Measurements from ENCODE around the gene NMBR.
"Not testable (repeated sequence)": the region's sequence is repeated elsewhere in the genome, so short reads cannot be mapped to it uniquely, and the experiment has no call there.

The NMBR gene

DNA sequence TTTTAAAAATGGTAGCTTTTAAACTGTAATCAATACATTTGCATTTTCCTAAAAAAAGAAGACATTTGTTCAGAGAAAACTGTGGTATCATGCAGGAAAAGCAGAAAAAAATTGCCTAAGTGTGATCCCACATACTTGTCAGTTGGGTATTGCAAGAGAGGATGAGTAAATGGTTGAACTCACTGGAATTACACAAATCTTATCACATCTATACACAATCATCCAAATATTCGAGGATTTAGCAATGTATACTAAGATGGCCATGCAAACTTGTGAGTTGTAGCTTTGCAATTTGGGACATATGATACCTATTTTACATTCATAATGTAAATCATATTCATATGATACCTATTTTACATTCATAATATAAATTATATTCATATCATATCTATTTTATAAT is 72.4 kb downstream of the NMBR start:
- H3K4me3 ChIP-seq (ENCODE audit: low read depth, low read length) = no peak overlapping the region
- in situ Hi-C loops (cut with HindIII; ENCODE audit: low sequenced_read_pairs) = no loop called here
- DNase-seq (ENCODE audit: low read depth, low spot score) = no peak
- TF ChIP-seq, protein P1, sequence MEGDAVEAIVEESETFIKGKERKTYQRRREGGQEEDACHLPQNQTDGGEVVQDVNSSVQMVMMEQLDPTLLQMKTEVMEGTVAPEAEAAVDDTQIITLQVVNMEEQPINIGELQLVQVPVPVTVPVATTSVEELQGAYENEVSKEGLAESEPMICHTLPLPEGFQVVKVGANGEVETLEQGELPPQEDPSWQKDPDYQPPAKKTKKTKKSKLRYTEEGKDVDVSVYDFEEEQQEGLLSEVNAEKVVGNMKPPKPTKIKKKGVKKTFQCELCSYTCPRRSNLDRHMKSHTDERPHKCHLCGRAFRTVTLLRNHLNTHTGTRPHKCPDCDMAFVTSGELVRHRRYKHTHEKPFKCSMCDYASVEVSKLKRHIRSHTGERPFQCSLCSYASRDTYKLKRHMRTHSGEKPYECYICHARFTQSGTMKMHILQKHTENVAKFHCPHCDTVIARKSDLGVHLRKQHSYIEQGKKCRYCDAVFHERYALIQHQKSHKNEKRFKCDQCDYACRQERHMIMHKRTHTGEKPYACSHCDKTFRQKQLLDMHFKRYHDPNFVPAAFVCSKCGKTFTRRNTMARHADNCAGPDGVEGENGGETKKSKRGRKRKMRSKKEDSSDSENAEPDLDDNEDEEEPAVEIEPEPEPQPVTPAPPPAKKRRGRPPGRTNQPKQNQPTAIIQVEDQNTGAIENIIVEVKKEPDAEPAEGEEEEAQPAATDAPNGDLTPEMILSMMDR (IDR thresholded peaks at IDR 0.05; ENCODE audit: low read depth, low read length) = no peak

DNA sequence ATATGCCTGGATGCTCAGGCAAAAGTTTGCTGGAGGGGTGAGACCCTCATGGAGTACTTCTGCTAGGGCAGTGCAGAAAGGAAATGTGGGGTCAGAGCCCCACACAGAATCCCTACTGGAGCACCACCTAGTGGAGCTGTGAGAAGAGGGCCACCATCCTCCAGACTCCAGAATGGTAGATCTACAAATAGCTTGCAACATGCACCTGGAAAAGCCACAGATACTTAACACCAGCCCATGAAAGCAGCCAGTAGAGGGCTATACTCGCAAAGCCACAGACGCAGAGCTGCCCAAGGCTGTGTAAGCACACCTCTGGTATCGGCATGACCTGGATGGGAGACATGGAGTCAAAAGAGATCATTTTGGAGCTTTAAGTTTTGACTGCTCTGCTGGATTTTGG is 74.9 kb downstream of the NMBR start:
- in situ Hi-C loops (cut with HindIII; ENCODE audit: low sequenced_read_pairs) = no loop called here
- no peak for DNase-seq (ENCODE audit: low read depth, low spot score)
- TF ChIP-seq, protein P1 (IDR thresholded peaks at IDR 0.05; ENCODE audit: low read depth, low read length) = no peak
- H3K4me3 ChIP-seq (ENCODE audit: low read depth, low read length) = no peak overlapping the region

DNA sequence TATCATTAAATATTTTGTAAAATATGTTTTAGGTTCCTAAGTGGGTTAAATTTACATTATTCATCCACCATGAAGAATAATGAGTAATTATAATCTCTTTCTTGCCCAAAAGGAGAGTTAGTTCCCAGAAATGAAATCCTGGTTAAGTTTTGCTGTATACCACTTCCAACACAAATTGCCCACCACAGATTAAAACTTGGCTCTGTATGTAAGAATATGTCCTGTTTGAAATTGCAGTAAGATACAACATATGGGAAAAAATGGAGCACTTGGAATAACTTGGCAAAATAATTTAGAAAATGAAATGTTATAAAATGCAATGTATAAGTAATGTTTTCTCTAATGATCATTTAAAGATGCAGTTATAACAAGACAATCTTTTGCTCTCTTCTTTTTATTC is 78.5 kb downstream of the NMBR start:
- TF ChIP-seq, protein P1 (IDR thresholded peaks at IDR 0.05; ENCODE audit: low read depth, low read length) = no peak
- DNase-seq (ENCODE audit: low read depth, low spot score) = no peak
- H3K4me3 ChIP-seq (ENCODE audit: low read depth, low read length) = no peak overlapping the region
- in situ Hi-C loops (cut with HindIII; ENCODE audit: low sequenced_read_pairs) = no loop called here

DNA sequence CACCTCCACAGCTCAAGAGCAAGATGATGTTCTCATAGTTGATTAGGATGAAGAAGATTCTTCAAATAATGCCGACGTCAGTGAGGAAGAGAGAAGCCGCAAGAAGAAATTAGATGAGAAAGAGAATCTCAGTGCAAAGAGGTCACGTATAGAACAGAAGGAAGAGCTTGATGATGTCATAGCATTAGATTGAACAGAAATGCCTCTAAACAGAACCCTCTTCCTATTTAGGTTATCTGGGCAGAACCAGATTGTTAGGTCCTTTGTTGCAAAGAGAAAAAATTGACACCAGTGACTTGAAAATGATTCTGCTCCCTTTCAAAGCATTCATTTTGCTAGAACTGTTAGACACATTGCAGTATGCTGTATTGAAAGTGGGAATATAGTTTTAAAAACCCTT is 84.1 kb downstream of the NMBR start:
- DNase-seq (ENCODE audit: low read depth, low spot score); in situ Hi-C loops (cut with HindIII; ENCODE audit: low sequenced_read_pairs); H3K4me3 ChIP-seq (ENCODE audit: low read depth, low read length): not testable (repeated sequence)

DNA sequence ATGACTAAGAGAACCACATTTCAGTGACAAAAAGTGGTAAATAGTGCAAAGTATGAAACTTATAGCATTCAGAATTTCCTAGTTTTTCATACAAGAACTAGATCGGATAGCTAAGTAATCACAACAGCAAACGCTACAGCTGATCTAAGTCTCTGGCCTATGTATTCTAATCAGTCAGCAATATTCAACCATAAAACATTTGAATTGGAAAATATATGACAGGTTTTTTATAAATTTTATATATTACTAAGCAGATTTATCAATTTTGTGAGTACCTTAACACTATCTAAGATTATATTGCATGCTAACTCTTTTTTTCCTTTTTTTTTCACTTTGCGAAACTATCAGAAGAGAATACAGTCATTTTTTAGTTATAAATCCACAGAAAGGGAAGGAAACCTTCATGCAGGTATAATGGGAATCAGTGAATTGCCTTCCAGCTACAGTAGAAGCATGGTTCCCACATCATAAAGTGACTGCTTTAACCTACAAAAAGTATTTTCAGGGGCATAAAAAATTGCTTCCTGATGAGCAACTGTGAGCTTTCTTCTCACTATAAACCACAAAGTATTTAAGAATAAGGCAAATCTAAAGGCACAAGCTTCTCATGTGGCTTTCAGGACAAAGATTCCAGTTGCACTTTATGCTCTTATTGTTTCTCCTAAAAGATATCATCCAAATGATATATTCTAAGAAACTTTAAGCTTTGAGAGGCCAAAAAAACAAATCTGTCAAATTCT is 88.2 kb downstream of the NMBR start:
- DNase-seq (ENCODE audit: low read depth, low spot score) = peak; percentile 40
- no peak overlapping the region for H3K4me3 ChIP-seq (ENCODE audit: low read depth, low read length)
- TF ChIP-seq, protein P1 (IDR thresholded peaks at IDR 0.05; ENCODE audit: low read depth, low read length) = no peak
- in situ Hi-C loops (cut with HindIII; ENCODE audit: low sequenced_read_pairs) = no loop called here

DNA sequence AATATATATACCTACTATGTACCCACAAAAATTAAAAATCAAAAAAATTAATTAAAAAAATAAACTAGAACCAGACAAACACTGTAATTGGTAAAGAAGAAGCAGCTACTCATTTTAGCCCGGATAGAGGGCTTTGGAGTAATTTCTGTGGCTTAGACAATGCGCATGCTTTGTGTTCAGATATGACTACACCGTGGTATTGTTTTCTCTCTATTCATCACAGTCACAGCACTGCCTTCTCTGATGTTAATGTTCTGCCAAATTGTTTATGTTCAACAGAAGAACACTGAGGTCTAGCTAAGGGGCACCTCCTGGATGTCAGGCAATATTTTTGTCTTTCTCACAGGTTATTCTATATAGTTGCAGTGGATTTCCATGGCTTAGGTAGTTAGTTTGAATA is 91.7 kb downstream of the NMBR start:
- TF ChIP-seq, protein P1 (IDR thresholded peaks at IDR 0.05; ENCODE audit: low read depth, low read length) = no peak
- no peak overlapping the region for H3K4me3 ChIP-seq (ENCODE audit: low read depth, low read length)
- in situ Hi-C loops (cut with HindIII; ENCODE audit: low sequenced_read_pairs) = no loop called here
- DNase-seq (ENCODE audit: low read depth, low spot score) = no peak

DNA sequence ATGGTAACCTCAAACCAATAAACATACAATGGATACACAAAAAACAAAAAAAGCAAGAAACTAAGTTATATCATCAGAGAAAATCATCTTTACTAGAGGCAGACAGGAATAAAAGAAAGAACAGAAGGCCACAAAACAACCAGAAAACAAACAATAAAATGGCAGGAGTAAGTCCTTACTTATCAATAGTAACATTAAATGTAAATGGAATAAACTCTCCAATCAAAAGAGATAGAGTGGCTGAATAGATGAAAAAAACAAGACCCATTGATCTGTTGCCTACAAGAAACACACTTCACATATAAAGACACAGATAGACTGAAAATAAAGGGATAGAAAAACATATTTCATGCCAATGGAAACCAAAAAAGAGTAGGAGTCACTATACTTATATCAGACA is 95.5 kb downstream of the NMBR start:
- no peak for DNase-seq (ENCODE audit: low read depth, low spot score)
- TF ChIP-seq, protein P1 (IDR thresholded peaks at IDR 0.05; ENCODE audit: low read depth, low read length) = no peak
- in situ Hi-C loops (cut with HindIII; ENCODE audit: low sequenced_read_pairs) = no loop called here
- H3K4me3 ChIP-seq (ENCODE audit: low read depth, low read length) = no peak overlapping the region
